A549 (cell line): ENCODE results near the gene OSGEP. TPM values are rescaled to one million over a fixed set of nuclear protein-coding genes. Genes with fewer than 3 reads are reported as not detected.
A peak's percentile ranks its signal among the peaks of the same experiment; 100 is the strongest.

Experiments used
- ATAC-seq, 2 experiments: fragments of 200-7000 bp in 1 of 2; fragments of >200 bp in 1 of 2; cut with Nextera tagmentation in 1 of 2; cut with Tn5 transposase in 1 of 2; 3 replicates each; pipeline versions ENCODE4 v1.8.0 to v1.9.1; 2018 to 2020; ENCODE audit warnings: mild to moderate bottlenecking in 1 of 2, moderate library complexity in 1 of 2
- CTCF ChIA-PET: fragments of 300-600 bp; sonication (Branson Sonifier 250); formaldehyde crosslinking; extraction: SDS; loops from one replicate; lab custom pipeline; 2021; ENCODE audit warnings: antibody characterized with exemption, inconsistent platforms; lab: Yijun Ruan, JAX
- POLR2A ChIA-PET: fragments of 350-600 bp; formaldehyde crosslinking; extraction: SDS; loops from one replicate; lab custom pipeline; 2021; ENCODE audit warnings: antibody characterized with exemption, inconsistent platforms; lab: Yijun Ruan, JAX
- DNase-seq, 2 experiments: peaks; one replicate each; pipeline versions ENCODE4 v3.0.0 to v3.0.0-alpha.2; 2011 to 2016; ENCODE audit warnings: low read depth in 1 of 2, low spot score in 1 of 2
- FAIRE-seq: peaks from 2 replicates; lab custom pipeline; 2011; peaks lifted over from hg19 to GRCh38; lab: Jason Lieb, UNC
- H3K27ac ChIP-seq, 2 experiments: fragments of >200 bp; sonication (Bioruptor Twin); formaldehyde crosslinking; 3 replicates each; pipeline ENCODE4 v1.5.1; 2016 to 2017
- H3K4me1 ChIP-seq: fragments of >200 bp; sonication (Bioruptor Twin); formaldehyde crosslinking; 3 replicates; pipeline ENCODE4 v1.6.1; 2016
- H3K4me2 ChIP-seq: fragments of >200 bp; sonication (Bioruptor Twin); formaldehyde crosslinking; 3 replicates; pipeline ENCODE4 v1.6.1; 2016
- H3K4me3 ChIP-seq: fragments of >200 bp; sonication (Bioruptor Twin); formaldehyde crosslinking; 3 replicates; pipeline ENCODE4 v1.5.1; 2016
- H3K9me3 ChIP-seq: fragments of >200 bp; sonication (Bioruptor Twin); formaldehyde crosslinking; 3 replicates; pipeline ENCODE4 v1.6.1; 2016
- CBX8 ChIP-seq: fragments of 200-600 bp; sonication (generic); IDR thresholded peaks from 2 replicates; pipeline ENCODE4 v1.6.1; 2016
- CEBPB ChIP-seq, 2 experiments: fragments of >200 bp in 1 of 2; sonication (Bioruptor Twin) in 1 of 2; formaldehyde crosslinking in 1 of 2; IDR thresholded peaks; 2 replicates each; pipeline ENCODE4 v1.6.1; 2012 to 2016
- CTCF ChIP-seq: fragments of >200 bp; sonication (Bioruptor Twin); formaldehyde crosslinking; IDR thresholded peaks from 3 replicates; pipeline ENCODE4 v1.5.1; 2016
- EHF ChIP-seq: fragments of 250-450 bp; sonication (Bioruptor Pico); IDR thresholded peaks from 2 replicates; pipeline ENCODE4 v1.5.0; 2020; ENCODE audit warnings: mild to moderate bottlenecking
- EHMT2 ChIP-seq: fragments of 200-600 bp; sonication (generic); IDR thresholded peaks from 2 replicates; pipeline ENCODE4 v1.6.1; 2016; ENCODE audit warnings: antibody characterized with exemption, low read depth, mild to moderate bottlenecking, moderate library complexity
- EP300 ChIP-seq, 2 experiments: fragments of >200 bp; sonication (Bioruptor Twin); formaldehyde crosslinking; IDR thresholded peaks; 2 replicates in 1 of 2; 3 replicates in 1 of 2; pipeline ENCODE4 v1.6.1; 2016 to 2017
- FOSB ChIP-seq: fragments of 250-450 bp; sonication (Bioruptor Pico); IDR thresholded peaks from 2 replicates; pipeline ENCODE4 v1.5.0; 2020; ENCODE audit warnings: mild to moderate bottlenecking, moderate library complexity
- FOSL2 ChIP-seq, 2 experiments: fragments of 450-650 bp in 1 of 2; fragments of >200 bp in 1 of 2; sonication (Bioruptor Twin) in 1 of 2; formaldehyde crosslinking; IDR thresholded peaks; 2 replicates each; pipeline versions ENCODE4 v1.5.0 to v1.6.1; 2016 to 2020; ENCODE audit warnings: mild to moderate bottlenecking in 1 of 2, moderate library complexity in 1 of 2
- FOXS1 ChIP-seq: fragments of 250-450 bp; sonication (Bioruptor Pico); IDR thresholded peaks from 2 replicates; pipeline ENCODE4 v1.5.0; 2020; ENCODE audit warnings: mild to moderate bottlenecking, moderate library complexity
- HOXA7 ChIP-seq: fragments of 250-450 bp; sonication (Bioruptor Pico); IDR thresholded peaks from 2 replicates; pipeline ENCODE4 v1.5.0; 2020; ENCODE audit warnings: mild to moderate bottlenecking, moderate library complexity
- HOXB13 ChIP-seq: fragments of 250-450 bp; sonication (Bioruptor Pico); IDR thresholded peaks from 2 replicates; pipeline ENCODE4 v1.5.0; 2020; ENCODE audit warnings: low read depth, mild to moderate bottlenecking, moderate library complexity
- JUNB ChIP-seq: fragments of >200 bp; sonication (Bioruptor Twin); formaldehyde crosslinking; IDR thresholded peaks from 2 replicates; pipeline ENCODE4 v1.6.1; 2016
- MAX ChIP-seq: IDR thresholded peaks from 2 replicates; pipeline ENCODE4 v1.6.1; 2012
- MYC ChIP-seq: IDR thresholded peaks from 2 replicates; pipeline ENCODE4 v1.6.1; 2012; ENCODE audit warnings: mild to moderate bottlenecking, inconsistent platforms, low read length, improper control_type of control experiment, borderline replicate concordance
- NFE2L2 ChIP-seq: fragments of 150-350 bp; conservative IDR thresholded peaks from 2 replicates; pipeline ENCODE4 v1.6.1; 2014; ENCODE audit warnings: low read length
- NPAS2 ChIP-seq: fragments of 250-450 bp; sonication (Bioruptor Pico); IDR thresholded peaks from 2 replicates; pipeline ENCODE4 v1.8.0; 2022; ENCODE audit warnings: mild to moderate bottlenecking, moderate library complexity, borderline replicate concordance
- POLR2AphosphoS2 ChIP-seq: conservative IDR thresholded peaks from 2 replicates; pipeline ENCODE4 v1.6.1; 2012; ENCODE audit warnings: low read length, improper control_type of control experiment, inconsistent platforms
- RAD21 ChIP-seq, 2 experiments: fragments of >200 bp in 1 of 2; sonication (Bioruptor Twin) in 1 of 2; formaldehyde crosslinking in 1 of 2; IDR thresholded peaks in 1 of 2; conservative IDR thresholded peaks in 1 of 2; 2 replicates in 1 of 2; 3 replicates in 1 of 2; pipeline ENCODE4 v1.6.1; 2012 to 2018; ENCODE audit warnings: inconsistent platforms in 1 of 2
- SREBF2 ChIP-seq: fragments of 450-650 bp; IDR thresholded peaks from 2 replicates; pipeline ENCODE4 v1.6.1; 2014; ENCODE audit warnings: mild to moderate bottlenecking, moderate library complexity
- TP53 ChIP-seq: fragments of 250-450 bp; sonication (Bioruptor Pico); IDR thresholded peaks from 2 replicates; pipeline ENCODE4 v1.5.0; 2021; ENCODE audit warnings: mild to moderate bottlenecking, moderate library complexity
- ZC3H11A ChIP-seq: fragments of 450-650 bp; IDR thresholded peaks from 2 replicates; pipeline ENCODE4 v1.6.1; 2014; ENCODE audit warnings: antibody characterized with exemption, mild to moderate bottlenecking
- ZNF302 ChIP-seq: fragments of 250-450 bp; sonication (Bioruptor Pico); IDR thresholded peaks from 2 replicates; pipeline ENCODE4 v1.9.0; 2021; ENCODE audit warnings: inconsistent platforms, mild to moderate bottlenecking, moderate library complexity
- WGBS: methylation state at CpG from one replicate; pipeline ENCODE4 v1.1.6; 2017; ENCODE audit errors: missing lambda C conversion rate; 5-methylcytosine and 5-hydroxymethylcytosine counted together
- polyA plus RNA-seq, 4 experiments: library from polyadenylated mRNA; depleted of rRNA in 3 of 4; stranded (reverse); fragments of >200 nt; fragmentation: RNase III in 1 of 4; extraction: RNeasy Plus Mini Kit Qiagen cat#74134 plus additional on column Dnase treatment in 1 of 4; gene quantifications; 2 replicates in 3 of 4; 3 replicates in 1 of 4; pipeline ENCODE4 v1.2.3, GENCODE V29; 2011 to 2017
- TF ChIP-seq, protein P1 (sequence below): IDR thresholded peaks from 2 replicates; pipeline ENCODE4 v1.6.1; 2012

Gene OSGEP
- polyA plus RNA-seq, 2 of the 4 experiments (the other 2 are of a cell fraction): 30.4 to 33.2 TPM

DNA sequence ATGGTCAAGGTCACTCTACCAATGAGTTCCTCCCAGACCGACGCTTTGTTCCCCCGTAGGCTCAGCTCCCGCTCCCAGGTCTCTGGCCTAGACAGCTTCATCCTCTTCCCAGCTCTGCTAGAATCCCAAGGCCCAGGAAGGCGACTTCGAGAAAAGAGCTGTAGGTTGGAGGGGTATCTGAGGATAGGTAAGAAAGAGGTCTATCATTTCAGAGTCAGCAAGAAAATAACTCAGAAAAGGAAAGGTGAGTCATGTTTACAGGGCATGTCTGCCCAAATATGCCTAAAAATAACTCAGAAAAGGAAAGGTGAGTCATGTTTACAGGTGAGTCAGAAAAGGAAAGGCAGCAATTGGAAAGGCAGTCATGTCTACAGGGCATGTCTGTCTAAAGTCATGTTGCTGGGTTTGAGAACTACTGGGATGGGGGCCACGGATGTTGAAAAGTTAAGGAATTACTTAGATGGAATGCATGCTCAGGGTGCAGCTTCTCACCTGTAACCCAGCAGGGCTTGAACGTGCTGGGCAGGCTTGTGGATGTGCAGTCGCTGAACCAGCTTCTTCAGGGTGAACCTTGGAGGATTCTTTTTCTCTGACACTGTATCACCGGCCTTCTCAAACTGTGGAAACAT lies 53.5 kb downstream of the OSGEP start:
- FAIRE-seq (no peak), ATAC-seq (peak; percentile 43 to 67; a peak in 5 of 6 replicates), DNase-seq (peak; percentile 18 to 28)
- Histone ChIP-seq H3K4me1 (peaks cover 12% of the 10 kb centered on the region), H3K4me2 (peak overlapping the region; percentile 36; the same call in 1 of the 3 replicates), H3K27ac (no peak overlapping the region), H3K9me3 (no peaks in the 10 kb centered on the region), H3K4me3 (no peak overlapping the region)
- TF ChIP-seq JUNB (0 out of 2 replicates have a peak, but pooled peaks have one; percentile 16), FOSL2 (IDR thresholded peaks at IDR 0.05) (peak; percentile 54; the same call in 1 of the 2 replicates), FOSL2 (CRISPR knock-in tag; IDR thresholded peaks at IDR 0.05) (peak; percentile 91), CBX8 (no peak), ZC3H11A (no peak)
- ChIA-PET POLR2A (interaction anchor here (0.7 kb wide), 1 partner anchor 61 kb away, joined by 3 read pairs; no protein-coding TSS in a partner anchor), CTCF (interaction anchor here (0.6 to 2.3 kb wide), 5 partner anchors 13 to 353 kb away, joined by 3 to 8 read pairs (median 5); partner anchors contain the start of gene TEP1)
- WGBS: 89% methylated on average over 10 of the region's 10 CpGs

- FAIRE-seq: no peak
- H3K4me1 ChIP-seq: peaks cover 12% of the 10 kb centered on the region
- no peak overlapping the region for H3K4me3 ChIP-seq
- no peak for DNase-seq
- WGBS: 100% methylated on average over 1 of the region's 1 CpG
- CTCF ChIA-PET: interaction anchor here (0.6 to 2.3 kb wide), 5 partner anchors 13 to 353 kb away, joined by 3 to 8 read pairs (median 5); partner anchors contain the start of gene TEP1
- H3K4me2 ChIP-seq: no peak overlapping the region; the same call in 2 of the 3 replicates
- TF ChIP-seq FOSB (CRISPR knock-in tag): no peak
- no peak for TF ChIP-seq EP300 (IDR thresholded peaks at IDR 0.05)
- no peak for TF ChIP-seq HOXA7 (CRISPR knock-in tag)
- TF ChIP-seq MAX: no peak
- TF ChIP-seq NPAS2: no peak
- TF ChIP-seq CTCF: no peak
- no peak for TF ChIP-seq MYC
- no peak for TF ChIP-seq RAD21 (conservative IDR thresholded peaks at IDR 0.05 in 1 of 2, IDR thresholded peaks at IDR 0.05 in 1 of 2)
- TF ChIP-seq, protein P1, sequence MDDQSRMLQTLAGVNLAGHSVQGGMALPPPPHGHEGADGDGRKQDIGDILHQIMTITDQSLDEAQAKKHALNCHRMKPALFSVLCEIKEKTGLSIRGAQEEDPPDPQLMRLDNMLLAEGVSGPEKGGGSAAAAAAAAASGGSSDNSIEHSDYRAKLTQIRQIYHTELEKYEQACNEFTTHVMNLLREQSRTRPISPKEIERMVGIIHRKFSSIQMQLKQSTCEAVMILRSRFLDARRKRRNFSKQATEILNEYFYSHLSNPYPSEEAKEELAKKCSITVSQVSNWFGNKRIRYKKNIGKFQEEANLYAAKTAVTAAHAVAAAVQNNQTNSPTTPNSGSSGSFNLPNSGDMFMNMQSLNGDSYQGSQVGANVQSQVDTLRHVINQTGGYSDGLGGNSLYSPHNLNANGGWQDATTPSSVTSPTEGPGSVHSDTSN: no peak
- TF ChIP-seq CEBPB (IDR thresholded peaks at IDR 0.05): no peak
- TF ChIP-seq EHF: no peak
- ATAC-seq: no peak
- no peak overlapping the region for H3K27ac ChIP-seq
- POLR2A ChIA-PET: no interaction called here
- H3K9me3 ChIP-seq: no peaks in the 10 kb centered on the region
Measured at GRCh38 chr14:20400589-20400964, 54.0 kb downstream of the OSGEP start.

DNA sequence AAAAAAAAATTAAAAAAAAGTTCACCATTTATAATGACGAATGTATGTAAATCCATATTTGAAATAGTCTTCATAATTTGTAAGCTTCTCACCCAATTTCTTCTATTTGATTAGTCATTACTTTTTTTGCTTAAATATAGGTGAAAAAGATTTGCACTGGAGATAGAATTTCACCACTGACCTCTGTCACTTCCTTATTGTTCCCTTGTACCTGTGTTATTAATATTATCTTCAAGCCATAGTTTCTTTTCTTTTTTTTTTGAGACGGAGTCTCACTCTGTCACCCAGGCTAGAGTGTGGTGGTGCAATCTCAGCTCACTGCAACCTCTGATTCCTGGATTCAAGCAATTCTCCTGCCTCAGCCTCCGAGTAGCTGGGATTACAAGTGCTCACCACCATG lies 57.1 kb downstream of the OSGEP start:
- no peaks in the 10 kb centered on the region for H3K9me3 ChIP-seq
- CTCF ChIA-PET: interaction anchor here (0.7 to 1.7 kb wide), 2 partner anchors 17 to 36 kb away, joined by 3 to 4 read pairs; no protein-coding TSS in a partner anchor
- no peak for TF ChIP-seq FOSL2 (IDR thresholded peaks at IDR 0.05)
- no peak for TF ChIP-seq FOSL2 (CRISPR knock-in tag; IDR thresholded peaks at IDR 0.05)
- TF ChIP-seq TP53 (CRISPR knock-in tag): no peak
- TF ChIP-seq NFE2L2: no peak
- TF ChIP-seq POLR2AphosphoS2: no peak
- no peak for TF ChIP-seq FOXS1 (CRISPR knock-in tag)
- no peak for TF ChIP-seq HOXB13 (CRISPR knock-in tag)
- TF ChIP-seq SREBF2: no peak
- TF ChIP-seq ZNF302 (CRISPR knock-in tag): no peak
- TF ChIP-seq EHMT2: no peak
- no peak for TF ChIP-seq MAX
- TF ChIP-seq, all 56 proteins: peak for 0
- H3K4me3 ChIP-seq: no peak overlapping the region
- 91% methylated on average over 3 of the region's 3 CpGs for WGBS
- POLR2A ChIA-PET: no interaction called here
- ATAC-seq: no peak
- H3K27ac ChIP-seq: no peak overlapping the region
- peaks cover 12% of the 10 kb centered on the region for H3K4me1 ChIP-seq
- DNase-seq: no peak
- FAIRE-seq: no peak
- H3K4me2 ChIP-seq: no peak overlapping the region
